Germinal center (tissue), 1 donor: ENCODE data around the gene CYP2C18.
"Not testable (repeated sequence)": the region's sequence is repeated elsewhere in the genome, so short reads cannot be mapped to it uniquely, and the experiment has no call there.

Source experiments
- DNase-seq: peaks from one replicate; pipeline ENCODE4 v3.0.0; 2012; ENCODE audit warnings: mixed read lengths, low spot score

Gene CYP2C18

GRCh38 chr10:94747137-94747536, 63.6 kb downstream of the CYP2C18 start:
- no peak for DNase-seq

GRCh38 chr10:94747838-94748237, 64.3 kb downstream of the CYP2C18 start:
- DNase-seq = no peak

- DNase-seq = no peak
Measured at GRCh38 chr10:94757916-94758315, 74.4 kb downstream of the CYP2C18 start.

- DNase-seq = no peak
Measured at GRCh38 chr10:94760586-94761178, 77.2 kb downstream of the CYP2C18 start.

GRCh38 chr10:94762393-94762792, 78.9 kb downstream of the CYP2C18 start, which contains the start of gene CYP2C19:
TSS of gene CYP2C19 (plus strand) at chr10:94762681. CDS start at chr10:94762706, 25 bp downstream.
- no peak for DNase-seq

- DNase-seq = not testable (repeated sequence)
Measured at GRCh38 chr10:94775425-94775824, 91.9 kb downstream of the CYP2C18 start.

- no peak for DNase-seq
Measured at GRCh38 chr10:94777886-94778458, 94.4 kb downstream of the CYP2C18 start.

- no peak for DNase-seq
Measured at GRCh38 chr10:94780844-94781243, 97.3 kb downstream of the CYP2C18 start.

GRCh38 chr10:94784256-94784655, 100.7 kb downstream of the CYP2C18 start:
- no peak for DNase-seq

- no peak for DNase-seq
Measured at GRCh38 chr10:94785211-94785610, 101.7 kb downstream of the CYP2C18 start.
